Uterus (tissue), 4 donors: Measurements from ENCODE around the gene SCRT2. TPM values are rescaled to one million over a fixed set of nuclear protein-coding genes. Genes with fewer than 3 reads are reported as not detected.

Source experiments
- DNase-seq, 2 donors: peaks; one replicate each; pipeline ENCODE4 v3.0.0-alpha.2; 2019 to 2020
- H3K27ac ChIP-seq, 2 donors: fragments of 200-600 bp; sonication (generic); 1 replicate in 1 of 2; 2 replicates in 1 of 2; pipeline ENCODE4 v1.5.1; 2016 to 2018
- H3K27me3 ChIP-seq, 2 donors: fragments of 200-600 bp; sonication (generic); one replicate each; pipeline ENCODE4 v1.5.1; 2018 to 2019; ENCODE audit warnings: control low read depth in 1 of 2
- H3K36me3 ChIP-seq, 2 donors: fragments of 200-600 bp; sonication (generic); one replicate each; pipeline ENCODE4 v1.5.1; 2019; ENCODE audit warnings: control low read depth in 1 of 2
- H3K4me1 ChIP-seq, 2 donors: fragments of 200-600 bp; sonication (generic); one replicate each; pipeline ENCODE4 v1.5.1; 2018 to 2019; ENCODE audit warnings: control low read depth in 1 of 2
- H3K4me3 ChIP-seq, 2 donors: fragments of 200-600 bp; sonication (generic); 1 replicate in 1 of 2; 2 replicates in 1 of 2; pipeline ENCODE4 v1.5.1; 2018 to 2019; ENCODE audit warnings: mild to moderate bottlenecking in 1 of 2
- H3K9me3 ChIP-seq, 2 donors: fragments of 200-600 bp; sonication (generic); one replicate each; pipeline ENCODE4 v1.5.1; 2019; ENCODE audit warnings: control low read depth in 1 of 2
- CTCF ChIP-seq, 4 experiments: fragments of 200-600 bp in 2 of 4; fragments of 450-650 bp in 2 of 4; sonication (generic) in 2 of 4; IDR thresholded peaks; one replicate each; pipeline ENCODE4 v1.5.1; 2016 to 2019; ENCODE audit warnings: antibody characterized with exemption in 4 of 4, mild to moderate bottlenecking in 2 of 4, moderate library complexity in 1 of 4
- POLR2A ChIP-seq, 2 donors: fragments of 450-650 bp; IDR thresholded peaks; one replicate each; pipeline ENCODE4 v1.6.1; 2016; ENCODE audit warnings: antibody characterized with exemption in 2 of 2, mild to moderate bottlenecking in 1 of 2, moderate library complexity in 1 of 2
- intact Hi-C: fragments of 100-400 bp; cut with DNase I; formaldehyde crosslinking; loops from one replicate; pipeline ENCODE4 v1.15.1; 2023; ENCODE audit warnings: low total_unique reads
- total RNA-seq, 4 donors: library from RNA; depleted of rRNA in 3 of 4; stranded (reverse); fragments of >200 nt in 3 of 4; gene quantifications; one replicate each; pipeline versions ENCODE4 v1.1.0 to v1.2.4, GENCODE V29; 2014 to 2023
- donor health status: DM: yes; HTN: yes; CAD: no.

The SCRT2 gene
- total RNA-seq, 4 donors from 2014 or later, result not detected

- no peak overlapping the region for H3K4me3 ChIP-seq
- TF ChIP-seq CTCF (IDR thresholded peaks at IDR 0.05) (no peak), POLR2A (IDR thresholded peaks at IDR 0.05) (no peak)
- H3K27me3 ChIP-seq, result peaks cover 7 to 14% of the 10 kb centered on the region in 2 donors
These were observed 2.0 kb downstream of the SCRT2 start for GRCh38 chr20:673603-674001.

GRCh38 chr20:672963-673602, 2.5 kb downstream of the SCRT2 start:
- Histone ChIP-seq H3K27ac (no peak overlapping the region), H3K27me3 (peaks cover 7 to 14% of the 10 kb centered on the region in 2 donors), H3K4me3 (no peak overlapping the region), H3K36me3 (no peaks in the 10 kb centered on the region), H3K9me3 (no peaks in the 10 kb centered on the region), H3K4me1 (peaks cover 0 to 3% of the 10 kb centered on the region in 2 donors)
- intact Hi-C loops, result no loop called here
- no peak for DNase-seq
- TF ChIP-seq CTCF (IDR thresholded peaks at IDR 0.05), result no peak
- TF ChIP-seq POLR2A (IDR thresholded peaks at IDR 0.05), result no peak

More at GRCh38 chr20:673603-674001, 2.0 kb downstream of the SCRT2 start:
- Histone ChIP-seq H3K4me1 (peaks cover 0 to 3% of the 10 kb centered on the region in 2 donors), H3K36me3 (no peaks in the 10 kb centered on the region), H3K27ac (no peak overlapping the region), H3K9me3 (no peaks in the 10 kb centered on the region)
- no peak for DNase-seq
- intact Hi-C loops, result no loop called here

GRCh38 chr20:671252-672030, 4.2 kb downstream of the SCRT2 start:
- Histone ChIP-seq H3K27ac (no peak overlapping the region), H3K4me1 (peaks cover 0 to 3% of the 10 kb centered on the region in 2 donors), H3K9me3 (no peaks in the 10 kb centered on the region), H3K36me3 (no peaks in the 10 kb centered on the region), H3K4me3 (no peak overlapping the region), H3K27me3 (peaks cover 7 to 14% of the 10 kb centered on the region in 2 donors)
- TF ChIP-seq CTCF (IDR thresholded peaks at IDR 0.05) (no peak), POLR2A (IDR thresholded peaks at IDR 0.05) (no peak)
- intact Hi-C loops, result no loop called here
- DNase-seq, result no peak

- Histone ChIP-seq H3K36me3 (no peaks in the 10 kb centered on the region), H3K9me3 (no peaks in the 10 kb centered on the region), H3K4me3 (no peak overlapping the region), H3K4me1 (no peaks in the 10 kb centered on the region), H3K27ac (no peak overlapping the region), H3K27me3 (peaks cover 0 to 15% of the 10 kb centered on the region in 2 donors)
- no peak for DNase-seq
- intact Hi-C loops, result no loop called here
- TF ChIP-seq CTCF (IDR thresholded peaks at IDR 0.05) (no peak), POLR2A (IDR thresholded peaks at IDR 0.05) (no peak)
These were observed 6.0 kb downstream of the SCRT2 start for GRCh38 chr20:669573-669972.

- no peak overlapping the region for H3K27ac ChIP-seq
- H3K36me3 ChIP-seq, result no peaks in the 10 kb centered on the region
- peaks cover 0 to 2% of the 10 kb centered on the region in 2 donors for H3K4me1 ChIP-seq
- DNase-seq, result no peak
- no peaks in the 10 kb centered on the region for H3K9me3 ChIP-seq
- peaks cover 0 to 19% of the 10 kb centered on the region in 2 donors for H3K27me3 ChIP-seq
- TF ChIP-seq CTCF (IDR thresholded peaks at IDR 0.05) (no peak), POLR2A (IDR thresholded peaks at IDR 0.05) (no peak)
- H3K4me3 ChIP-seq, result no peak overlapping the region
- intact Hi-C loops, result no loop called here
These were observed 7.0 kb downstream of the SCRT2 start for GRCh38 chr20:668638-669037.
